Gastrocnemius medialis (tissue), 4 donors: ENCODE data around the gene CD38. TPM values are rescaled to one million over a fixed set of nuclear protein-coding genes. Genes with fewer than 3 reads are reported as not detected.

Experiments
- ATAC-seq, 2 donors: fragments of 150-250 bp; one replicate each; pipeline ENCODE4 v1.9.1; 2016
- DNase-seq, 2 donors: peaks; one replicate each; pipeline ENCODE4 v3.0.0-alpha.2; 2019
- H3K27ac ChIP-seq, 4 donors: fragments of 200-600 bp; sonication (generic); 1 replicate in 1 of 4; 2 replicates in 3 of 4; pipeline ENCODE4 v1.5.1; 2016 to 2018; ENCODE audit warnings: mild to moderate bottlenecking in 2 of 4, moderate library complexity in 1 of 4
- H3K27me3 ChIP-seq, 3 donors: fragments of 200-600 bp; sonication (generic) in 2 of 3; 1 replicate in 1 of 3; 2 replicates in 2 of 3; pipeline versions ENCODE4 v1.5.1 to v1.6.0; 2016 to 2019; ENCODE audit warnings: mild to moderate bottlenecking in 1 of 3, moderate library complexity in 1 of 3
- H3K36me3 ChIP-seq, 2 donors: fragments of 200-600 bp; sonication (generic) in 1 of 2; one replicate each; pipeline ENCODE4 v1.5.1; 2017 to 2018
- H3K4me1 ChIP-seq, 2 donors: fragments of 200-600 bp; sonication (generic) in 1 of 2; one replicate each; pipeline ENCODE4 v1.5.1; 2016 to 2017; ENCODE audit warnings: mild to moderate bottlenecking in 2 of 2
- H3K4me3 ChIP-seq, 4 donors: fragments of 200-600 bp; sonication (generic) in 3 of 4; 1 replicate in 1 of 4; 2 replicates in 3 of 4; pipeline ENCODE4 v1.5.1; 2016 to 2019; ENCODE audit warnings: mild to moderate bottlenecking in 2 of 4
- H3K9me3 ChIP-seq, 3 donors: fragments of 200-600 bp; sonication (generic) in 2 of 3; 1 replicate in 1 of 3; 2 replicates in 2 of 3; pipeline ENCODE4 v1.5.1; 2016 to 2019
- CTCF ChIP-seq, 5 experiments: fragments of 450-650 bp in 3 of 5; fragments of 200-600 bp in 2 of 5; sonication (generic) in 2 of 5; IDR thresholded peaks in 4 of 5; conservative IDR thresholded peaks in 1 of 5; 1 replicate in 4 of 5; 2 replicates in 1 of 5; pipeline ENCODE4 v1.5.1; 2016 to 2019; ENCODE audit warnings: antibody characterized with exemption in 5 of 5, mild to moderate bottlenecking in 3 of 5, moderate library complexity in 3 of 5
- POLR2A ChIP-seq, 2 donors: fragments of 450-650 bp; IDR thresholded peaks; one replicate each; pipeline ENCODE4 v1.6.1; 2017; ENCODE audit warnings: antibody characterized with exemption in 2 of 2, mild to moderate bottlenecking in 2 of 2, moderate library complexity in 2 of 2
- in situ Hi-C, 4 donors: fragments of 200-750 bp; cut with MboI; loops; one replicate each; pipeline versions ENCODE4 v1.15.0 to v1.8.0; 2017; ENCODE audit warnings: low sequenced_read_pairs in 4 of 4
- intact Hi-C: fragments of 100-400 bp; cut with DNase I; formaldehyde crosslinking; loops from one replicate; pipeline ENCODE4 v1.15.1; 2023; ENCODE audit warnings: low total_unique reads
- total RNA-seq, 4 donors: library from RNA; depleted of rRNA; stranded (reverse); fragments of >200 nt; gene quantifications; one replicate each; pipeline versions ENCODE4 v1.1.0 to v1.2.3, GENCODE V29; 2016

Gene CD38
- total RNA-seq, 4 donors from 2014 or later: 0.73 to 9.0 (median 2.4) TPM

- Histone ChIP-seq H3K27ac (no peak overlapping the region), H3K36me3 (no peaks in the 10 kb centered on the region), H3K4me3 (no peak overlapping the region), H3K27me3 (no peaks in the 10 kb centered on the region), H3K4me1 (no peaks in the 10 kb centered on the region), H3K9me3 (no peaks in the 10 kb centered on the region)
- no peak for DNase-seq
- no peak for ATAC-seq
- intact Hi-C loops: no loop called here
- in situ Hi-C loops: loop anchor here in 1 of 4 donors (25.0 kb wide), 1 partner anchor 220 kb away; the partner anchor contains the start of gene FGFBP2
- TF ChIP-seq POLR2A (IDR thresholded peaks at IDR 0.05) (no peak), CTCF (IDR thresholded peaks at IDR 0.05 in 4 of 5, conservative IDR thresholded peaks at IDR 0.05 in 1 of 5) (no peak)
These were observed 36.0 kb upstream of the CD38 start for GRCh38 chr4:15742083-15742582.

- intact Hi-C loops: no loop called here
- in situ Hi-C loops: loop anchor here in 1 of 4 donors (25.0 kb wide), 1 partner anchor 220 kb away; the partner anchor contains the start of gene FGFBP2
- H3K36me3 ChIP-seq: no peaks in the 10 kb centered on the region
- no peak overlapping the region for H3K27ac ChIP-seq
- H3K4me3 ChIP-seq: no peak overlapping the region
- DNase-seq: no peak
- no peaks in the 10 kb centered on the region for H3K4me1 ChIP-seq
- ATAC-seq: no peak
- TF ChIP-seq CTCF (IDR thresholded peaks at IDR 0.05 in 4 of 5, conservative IDR thresholded peaks at IDR 0.05 in 1 of 5): no peak
- TF ChIP-seq POLR2A (IDR thresholded peaks at IDR 0.05): no peak
- H3K27me3 ChIP-seq: no peaks in the 10 kb centered on the region
- no peaks in the 10 kb centered on the region for H3K9me3 ChIP-seq
These were observed 35.5 kb upstream of the CD38 start for GRCh38 chr4:15742637-15743036.

- in situ Hi-C loops: loop anchor here in 1 of 4 donors (25.0 kb wide), 1 partner anchor 218 kb away; the partner anchor contains the start of gene FGFBP2
- ATAC-seq: no peak
These were observed 34.0 kb upstream of the CD38 start for GRCh38 chr4:15744016-15744545.

GRCh38 chr4:15746110-15746509, 32.0 kb upstream of the CD38 start:
- no peaks in the 10 kb centered on the region for H3K4me1 ChIP-seq
- intact Hi-C loops (no loop called here), in situ Hi-C loops (loop anchor here in 1 of 4 donors (25.0 kb wide), 1 partner anchor 216 kb away; the partner anchor contains the start of gene FGFBP2)
- H3K9me3 ChIP-seq: no peaks in the 10 kb centered on the region
- TF ChIP-seq CTCF (IDR thresholded peaks at IDR 0.05 in 4 of 5, conservative IDR thresholded peaks at IDR 0.05 in 1 of 5): no peak
- no peak for ATAC-seq
- no peaks in the 10 kb centered on the region for H3K27me3 ChIP-seq
- no peaks in the 10 kb centered on the region for H3K36me3 ChIP-seq
- H3K27ac ChIP-seq: no peak overlapping the region
- H3K4me3 ChIP-seq: no peak overlapping the region
- DNase-seq: no peak

More at GRCh38 chr4:15744016-15744545, 34.0 kb upstream of the CD38 start:
- no peak overlapping the region for H3K27ac ChIP-seq
- H3K36me3 ChIP-seq: no peaks in the 10 kb centered on the region
- no peak for TF ChIP-seq CTCF (IDR thresholded peaks at IDR 0.05 in 4 of 5, conservative IDR thresholded peaks at IDR 0.05 in 1 of 5)
- no peak for TF ChIP-seq POLR2A (IDR thresholded peaks at IDR 0.05)
- no peaks in the 10 kb centered on the region for H3K9me3 ChIP-seq
- no peaks in the 10 kb centered on the region for H3K4me1 ChIP-seq
- no peak overlapping the region for H3K4me3 ChIP-seq
- no peak for DNase-seq
- intact Hi-C loops: no loop called here
- no peaks in the 10 kb centered on the region for H3K27me3 ChIP-seq
